Measurements from ENCODE around the gene PIGC.

Gene PIGC

GRCh38 chr1:172400722-172401105 lies 43.2 kb downstream of the PIGC start:
- no peaks in the 10 kb centered on the region for H3K4me1 ChIP-seq (ENCODE audit: insufficient read depth, insufficient read length)
- no peaks in the 10 kb centered on the region for H3K27me3 ChIP-seq (ENCODE audit: insufficient read depth, insufficient read length)
- H3K9ac ChIP-seq (ENCODE audit: insufficient read length, low read depth): no peak overlapping the region
- no peaks in the 10 kb centered on the region for H3K9me3 ChIP-seq (ENCODE audit: insufficient read depth, low read length)
- H3K4me3 ChIP-seq (ENCODE audit: insufficient read length, low read depth): no peak overlapping the region
- no peaks in the 10 kb centered on the region for H3K36me3 ChIP-seq (ENCODE audit: insufficient read depth, insufficient read length, low read length)
- no peak for TF ChIP-seq YY1 (IDR thresholded peaks at IDR 0.05; ENCODE audit: insufficient read depth, insufficient read length)
- no peak for TF ChIP-seq SUZ12 (IDR thresholded peaks at IDR 0.05; ENCODE audit: extremely low read depth, insufficient read depth, insufficient read length)
- no peak for TF ChIP-seq ZNF274 (IDR thresholded peaks at IDR 0.05; ENCODE audit: low read depth, low read length)
- no peak for DNase-seq (ENCODE audit: low read depth, low spot score)

- Histone ChIP-seq H3K4me1 (ENCODE audit: insufficient read depth, insufficient read length) (no peaks in the 10 kb centered on the region), H3K36me3 (ENCODE audit: insufficient read depth, insufficient read length, low read length) (no peaks in the 10 kb centered on the region), H3K27me3 (ENCODE audit: insufficient read depth, insufficient read length) (no peaks in the 10 kb centered on the region), H3K9ac (ENCODE audit: insufficient read length, low read depth) (no peak overlapping the region), H3K4me3 (ENCODE audit: insufficient read length, low read depth) (no peak overlapping the region), H3K9me3 (ENCODE audit: insufficient read depth, low read length) (no peaks in the 10 kb centered on the region)
- TF ChIP-seq ZNF274 (IDR thresholded peaks at IDR 0.05; ENCODE audit: low read depth, low read length) (no peak), YY1 (IDR thresholded peaks at IDR 0.05; ENCODE audit: insufficient read depth, insufficient read length) (no peak), SUZ12 (IDR thresholded peaks at IDR 0.05; ENCODE audit: extremely low read depth, insufficient read depth, insufficient read length) (no peak)
- no peak for DNase-seq (ENCODE audit: low read depth, low spot score)
Measured at GRCh38 chr1:172399756-172400721, 43.8 kb downstream of the PIGC start.

- H3K9me3 ChIP-seq (ENCODE audit: insufficient read depth, low read length): no peaks in the 10 kb centered on the region
- H3K4me1 ChIP-seq (ENCODE audit: insufficient read depth, insufficient read length): no peaks in the 10 kb centered on the region
- no peak overlapping the region for H3K9ac ChIP-seq (ENCODE audit: insufficient read length, low read depth)
- no peaks in the 10 kb centered on the region for H3K27me3 ChIP-seq (ENCODE audit: insufficient read depth, insufficient read length)
- TF ChIP-seq ZNF274 (IDR thresholded peaks at IDR 0.05; ENCODE audit: low read depth, low read length) (no peak), SUZ12 (IDR thresholded peaks at IDR 0.05; ENCODE audit: extremely low read depth, insufficient read depth, insufficient read length) (no peak), YY1 (IDR thresholded peaks at IDR 0.05; ENCODE audit: insufficient read depth, insufficient read length) (no peak)
- no peak for DNase-seq (ENCODE audit: low read depth, low spot score)
- no peak overlapping the region for H3K4me3 ChIP-seq (ENCODE audit: insufficient read length, low read depth)
- no peaks in the 10 kb centered on the region for H3K36me3 ChIP-seq (ENCODE audit: insufficient read depth, insufficient read length, low read length)
Measured at GRCh38 chr1:172398970-172399755, 44.7 kb downstream of the PIGC start.

GRCh38 chr1:172398193-172398592 lies 45.7 kb downstream of the PIGC start:
- Histone ChIP-seq H3K27me3 (ENCODE audit: insufficient read depth, insufficient read length) (no peaks in the 10 kb centered on the region), H3K9ac (ENCODE audit: insufficient read length, low read depth) (no peak overlapping the region), H3K36me3 (ENCODE audit: insufficient read depth, insufficient read length, low read length) (no peaks in the 10 kb centered on the region), H3K9me3 (ENCODE audit: insufficient read depth, low read length) (no peaks in the 10 kb centered on the region), H3K4me3 (ENCODE audit: insufficient read length, low read depth) (no peak overlapping the region), H3K4me1 (ENCODE audit: insufficient read depth, insufficient read length) (no peaks in the 10 kb centered on the region)
- TF ChIP-seq SUZ12 (IDR thresholded peaks at IDR 0.05; ENCODE audit: extremely low read depth, insufficient read depth, insufficient read length) (no peak), ZNF274 (IDR thresholded peaks at IDR 0.05; ENCODE audit: low read depth, low read length) (no peak), YY1 (IDR thresholded peaks at IDR 0.05; ENCODE audit: insufficient read depth, insufficient read length) (no peak)
- DNase-seq (ENCODE audit: low read depth, low spot score): no peak

- H3K4me3 ChIP-seq (ENCODE audit: insufficient read length, low read depth): no peak overlapping the region
- TF ChIP-seq YY1 (IDR thresholded peaks at IDR 0.05; ENCODE audit: insufficient read depth, insufficient read length) (no peak), SUZ12 (IDR thresholded peaks at IDR 0.05; ENCODE audit: extremely low read depth, insufficient read depth, insufficient read length) (no peak), ZNF274 (IDR thresholded peaks at IDR 0.05; ENCODE audit: low read depth, low read length) (no peak)
- H3K36me3 ChIP-seq (ENCODE audit: insufficient read depth, insufficient read length, low read length): no peaks in the 10 kb centered on the region
- no peaks in the 10 kb centered on the region for H3K27me3 ChIP-seq (ENCODE audit: insufficient read depth, insufficient read length)
- DNase-seq (ENCODE audit: low read depth, low spot score): no peak
- no peaks in the 10 kb centered on the region for H3K4me1 ChIP-seq (ENCODE audit: insufficient read depth, insufficient read length)
- no peak overlapping the region for H3K9ac ChIP-seq (ENCODE audit: insufficient read length, low read depth)
- H3K9me3 ChIP-seq (ENCODE audit: insufficient read depth, low read length): no peaks in the 10 kb centered on the region
Measured at GRCh38 chr1:172397633-172398032, 46.2 kb downstream of the PIGC start.

GRCh38 chr1:172397221-172397620 lies 46.6 kb downstream of the PIGC start:
- no peaks in the 10 kb centered on the region for H3K27me3 ChIP-seq (ENCODE audit: insufficient read depth, insufficient read length)
- TF ChIP-seq YY1 (IDR thresholded peaks at IDR 0.05; ENCODE audit: insufficient read depth, insufficient read length) (no peak), SUZ12 (IDR thresholded peaks at IDR 0.05; ENCODE audit: extremely low read depth, insufficient read depth, insufficient read length) (no peak), ZNF274 (IDR thresholded peaks at IDR 0.05; ENCODE audit: low read depth, low read length) (no peak)
- no peaks in the 10 kb centered on the region for H3K9me3 ChIP-seq (ENCODE audit: insufficient read depth, low read length)
- no peaks in the 10 kb centered on the region for H3K36me3 ChIP-seq (ENCODE audit: insufficient read depth, insufficient read length, low read length)
- DNase-seq (ENCODE audit: low read depth, low spot score): no peak
- no peak overlapping the region for H3K9ac ChIP-seq (ENCODE audit: insufficient read length, low read depth)
- no peak overlapping the region for H3K4me3 ChIP-seq (ENCODE audit: insufficient read length, low read depth)
- no peaks in the 10 kb centered on the region for H3K4me1 ChIP-seq (ENCODE audit: insufficient read depth, insufficient read length)

- no peak for TF ChIP-seq ZNF274 (IDR thresholded peaks at IDR 0.05; ENCODE audit: low read depth, low read length)
- peaks cover 2% of the 10 kb centered on the region for H3K4me1 ChIP-seq (ENCODE audit: insufficient read depth, insufficient read length)
Measured at GRCh38 chr1:172395576-172395975, 48.3 kb downstream of the PIGC start.

More at GRCh38 chr1:172395576-172395975, 48.3 kb downstream of the PIGC start:
- DNase-seq (ENCODE audit: low read depth, low spot score): no peak
- Histone ChIP-seq H3K4me3 (ENCODE audit: insufficient read length, low read depth) (no peak overlapping the region), H3K9ac (ENCODE audit: insufficient read length, low read depth) (no peak overlapping the region), H3K36me3 (ENCODE audit: insufficient read depth, insufficient read length, low read length) (no peaks in the 10 kb centered on the region), H3K27me3 (ENCODE audit: insufficient read depth, insufficient read length) (no peaks in the 10 kb centered on the region), H3K9me3 (ENCODE audit: insufficient read depth, low read length) (no peaks in the 10 kb centered on the region)
